HEK293 (cell line): Measurements from ENCODE around the gene LPP.

Experiments used
- CTCF ChIA-PET: fragments of 350-600 bp; formaldehyde crosslinking; extraction: SDS; loops from one replicate; lab custom pipeline; 2021; ENCODE audit warnings: antibody characterized with exemption; lab: Yijun Ruan, JAX
- POLR2A ChIA-PET: fragments of 300-600 bp; formaldehyde crosslinking; extraction: SDS; loops from one replicate; lab custom pipeline; 2020; ENCODE audit warnings: antibody characterized with exemption, inconsistent platforms; lab: Yijun Ruan, JAX
- H3K27ac ChIP-seq: fragments of 200-500 bp; sonication (Bioruptor generic); 2 replicates; pipeline ENCODE4 v1.5.1; 2014; ENCODE audit warnings: low read depth, low read length, control low read depth, inconsistent platforms; ENCODE audit errors: extremely low read depth
- H3K36me3 ChIP-seq, 2 experiments: fragments of 200-500 bp in 1 of 2; sonication (Bioruptor generic) in 1 of 2; 1 replicate in 1 of 2; 2 replicates in 1 of 2; pipeline ENCODE4 v1.5.1; 2014 to 2017; ENCODE audit warnings: inconsistent platforms in 2 of 2, low read length in 2 of 2; ENCODE audit not compliant: control insufficient read depth in 2 of 2, insufficient read depth in 1 of 2
- H3K4me1 ChIP-seq: fragments of 200-500 bp; sonication (Bioruptor generic); 2 replicates; pipeline ENCODE4 v1.5.1; 2014; ENCODE audit warnings: mild to moderate bottlenecking, low read length, inconsistent platforms; ENCODE audit not compliant: control insufficient read depth, insufficient read depth
- H3K4me3 ChIP-seq: 2 replicates; pipeline ENCODE4 v1.5.1; 2011; ENCODE audit warnings: low read depth, mild to moderate bottlenecking, control low read depth, low read length, moderate library complexity
- H3K9me3 ChIP-seq: fragments of 200-500 bp; sonication (Bioruptor generic); 2 replicates; pipeline ENCODE4 v1.5.1; 2014; ENCODE audit warnings: low read depth, low read length, inconsistent platforms; ENCODE audit not compliant: control insufficient read depth, insufficient read depth
- ATF2 ChIP-seq: fragments of 450-650 bp; formaldehyde crosslinking; IDR thresholded peaks from 2 replicates; pipeline ENCODE4 v1.5.1; 2016; ENCODE audit warnings: missing biosample characterization, missing genetic modification characterization, low read depth
- KLF10 ChIP-seq: fragments of 450-650 bp; IDR thresholded peaks from 2 replicates; pipeline ENCODE4 v1.5.1; 2018; ENCODE audit warnings: missing biosample characterization, mild to moderate bottlenecking, missing genetic modification characterization
- KLF16 ChIP-seq: fragments of 450-650 bp; formaldehyde crosslinking; IDR thresholded peaks from 2 replicates; pipeline ENCODE4 v1.5.1; 2017; ENCODE audit warnings: missing biosample characterization, missing genetic modification characterization
- SETDB1 ChIP-seq: IDR thresholded peaks from one replicate; pipeline ENCODE4 v1.6.1; 2017; ENCODE audit warnings: mild to moderate bottlenecking, low read length, moderate library complexity, mixed read lengths; ENCODE audit not compliant: insufficient read length
- ZBTB11 ChIP-seq: fragments of 450-650 bp; formaldehyde crosslinking; conservative IDR thresholded peaks from 2 replicates; pipeline ENCODE4 v1.5.1; 2016; ENCODE audit warnings: low read depth, missing biosample characterization, missing genetic modification characterization
- ZBTB26 ChIP-seq: fragments of 450-650 bp; formaldehyde crosslinking; optimal IDR thresholded peaks from 2 replicates; pipeline ENCODE3; 2016; ENCODE audit warnings: missing biosample characterization, mild to moderate bottlenecking, missing genetic modification characterization
- ZBTB49 ChIP-seq: fragments of 450-650 bp; formaldehyde crosslinking; IDR thresholded peaks from 2 replicates; pipeline ENCODE4 v1.5.1; 2016; ENCODE audit warnings: missing biosample characterization, missing genetic modification characterization, low read depth
- ZBTB7A ChIP-seq: fragments of 450-650 bp; formaldehyde crosslinking; IDR thresholded peaks from 2 replicates; pipeline ENCODE4 v1.5.1; 2016; ENCODE audit warnings: low read depth, missing biosample characterization, missing genetic modification characterization
- ZBTB8A ChIP-seq: fragments of 450-650 bp; formaldehyde crosslinking; IDR thresholded peaks from 2 replicates; pipeline ENCODE4 v1.5.1; 2016; ENCODE audit warnings: missing biosample characterization, missing genetic modification characterization
- ZEB2 ChIP-seq: fragments of 450-650 bp; formaldehyde crosslinking; IDR thresholded peaks from 2 replicates; pipeline ENCODE4 v1.5.1; 2016; ENCODE audit warnings: missing biosample characterization, missing genetic modification characterization
- ZFHX2 ChIP-seq: fragments of 450-650 bp; formaldehyde crosslinking; conservative IDR thresholded peaks from 2 replicates; pipeline ENCODE4 v1.5.1; 2016; ENCODE audit warnings: missing biosample characterization, missing genetic modification characterization
- ZFP41 ChIP-seq: fragments of 450-650 bp; formaldehyde crosslinking; IDR thresholded peaks from 2 replicates; pipeline ENCODE4 v1.5.1; 2016; ENCODE audit warnings: missing biosample characterization, missing genetic modification characterization, borderline replicate concordance
- ZNF157 ChIP-seq: fragments of 450-650 bp; formaldehyde crosslinking; IDR thresholded peaks from 2 replicates; pipeline ENCODE4 v1.5.1; 2016; ENCODE audit warnings: missing biosample characterization, missing genetic modification characterization
- ZNF311 ChIP-seq: fragments of 450-650 bp; formaldehyde crosslinking; IDR thresholded peaks from 2 replicates; pipeline ENCODE4 v1.5.1; 2017; ENCODE audit warnings: missing biosample characterization, missing genetic modification characterization, borderline replicate concordance
- ZNF426 ChIP-seq: fragments of 450-650 bp; formaldehyde crosslinking; IDR thresholded peaks from 2 replicates; pipeline ENCODE4 v1.5.1; 2017; ENCODE audit warnings: missing biosample characterization, missing genetic modification characterization, mild to moderate bottlenecking, inconsistent platforms, moderate library complexity
- ZNF624 ChIP-seq: fragments of 450-650 bp; formaldehyde crosslinking; IDR thresholded peaks from 2 replicates; pipeline ENCODE4 v1.5.1; 2017; ENCODE audit warnings: missing biosample characterization, missing genetic modification characterization
- ZNF660 ChIP-seq: fragments of 450-650 bp; IDR thresholded peaks from 2 replicates; pipeline ENCODE4 v1.5.1; 2018; ENCODE audit warnings: missing biosample characterization, mild to moderate bottlenecking, missing genetic modification characterization
- ZNF704 ChIP-seq: fragments of 450-650 bp; formaldehyde crosslinking; IDR thresholded peaks from 2 replicates; pipeline ENCODE4 v1.5.1; 2016; ENCODE audit warnings: missing biosample characterization, missing genetic modification characterization

LPP gene

GRCh38 chr3:188918093-188918492 is 764.1 kb downstream of the LPP start (continued):
- TF ChIP-seq ZNF704 (tag by site-specific recombination) (no peak), ZNF157 (no peak)

GRCh38 chr3:188923671-188924070 is 769.7 kb downstream of the LPP start:
- no peak for TF ChIP-seq SETDB1
- no peak for TF ChIP-seq ZBTB7A
- TF ChIP-seq ZBTB8A = no peak
- no peaks in the 10 kb centered on the region for H3K9me3 ChIP-seq
- H3K4me3 ChIP-seq = no peak overlapping the region
- CTCF ChIA-PET = interaction anchor here (0.6 kb wide), 2 partner anchors 313 to 1120 kb away, joined by 3 read pairs; no protein-coding TSS in a partner anchor
- H3K36me3 ChIP-seq = no peaks in the 10 kb centered on the region
- H3K27ac ChIP-seq = no peak overlapping the region
- POLR2A ChIA-PET = no interaction called here
- H3K4me1 ChIP-seq = no peaks in the 10 kb centered on the region

- H3K27ac ChIP-seq = no peak overlapping the region
- CTCF ChIA-PET = no interaction called here
- no peaks in the 10 kb centered on the region for H3K36me3 ChIP-seq
- no peaks in the 10 kb centered on the region for H3K4me1 ChIP-seq
- no peaks in the 10 kb centered on the region for H3K9me3 ChIP-seq
- TF ChIP-seq ZFHX2 = 0 out of 2 replicates have a peak, but pooled peaks have one; percentile 15
- TF ChIP-seq ZNF660 (tag by site-specific recombination) = no peak
- TF ChIP-seq, all 188 proteins: peak for 1
- no peak overlapping the region for H3K4me3 ChIP-seq
- POLR2A ChIA-PET = no interaction called here
These were observed 771.4 kb downstream of the LPP start for GRCh38 chr3:188925376-188925775.

GRCh38 chr3:188926111-188926510 is 772.2 kb downstream of the LPP start:
- H3K4me3 ChIP-seq = no peak overlapping the region
- H3K4me1 ChIP-seq = no peaks in the 10 kb centered on the region
- ChIA-PET POLR2A (no interaction called here), CTCF (interaction anchor here (0.9 kb wide), 1 partner anchor 374 kb away, joined by 3 read pairs; no protein-coding TSS in a partner anchor)
- H3K36me3 ChIP-seq = no peaks in the 10 kb centered on the region
- no peak overlapping the region for H3K27ac ChIP-seq
- H3K9me3 ChIP-seq = no peaks in the 10 kb centered on the region
- no peak for TF ChIP-seq ZBTB26 (tag by site-specific recombination)
- TF ChIP-seq ZNF624 (tag by site-specific recombination) = no peak
- TF ChIP-seq ATF2 (tag by site-specific recombination) = no peak
- no peak for TF ChIP-seq KLF16 (tag by site-specific recombination)
- TF ChIP-seq ZBTB11 (tag by site-specific recombination) = no peak
- TF ChIP-seq ZNF426 = no peak
- no peak for TF ChIP-seq ZNF311 (tag by site-specific recombination)
- no peak for TF ChIP-seq ZEB2
- no peak for TF ChIP-seq KLF10 (tag by site-specific recombination)
- no peak for TF ChIP-seq ZBTB49 (tag by site-specific recombination)
- no peak for TF ChIP-seq ZFP41 (tag by site-specific recombination)
